HepG2 (cell line): ENCODE data around the gene DYNLL2. TPM values are rescaled to one million over a fixed set of nuclear protein-coding genes. Genes with fewer than 3 reads are reported as not detected.

Experiments used
- GLI4 ChIP-seq: sonication (generic); formaldehyde crosslinking; IDR thresholded peaks from 2 replicates; pipeline ENCODE4 v1.5.1; 2020; ENCODE audit warnings: missing genetic modification reagents, mild to moderate bottlenecking, moderate library complexity, borderline replicate concordance
- ZNF572 ChIP-seq: sonication (generic); formaldehyde crosslinking; IDR thresholded peaks from 2 replicates; pipeline ENCODE4 v1.5.1; 2020; ENCODE audit warnings: mild to moderate bottlenecking, missing genetic modification reagents
- ZNF646 ChIP-seq: sonication (generic); formaldehyde crosslinking; IDR thresholded peaks from 2 replicates; pipeline ENCODE4 v1.9.0; 2021; ENCODE audit warnings: mild to moderate bottlenecking, missing genetic modification reagents
- polyA plus RNA-seq, 8 experiments: library from polyadenylated mRNA; depleted of rRNA in 3 of 8; stranded (reverse) in 7 of 8; unstranded in 1 of 8; fragments of >200 nt; fragmentation: Illumina TruSeq in 4 of 8; extraction: Trizol in 4 of 8; gene quantifications; 2 replicates each; pipeline versions ENCODE4 v1.2.1 to v1.2.3, GENCODE V29; 2011 to 2016; ENCODE audit warnings: low read depth in 4 of 8, missing spikeins in 1 of 8, mixed read lengths in 1 of 8; ENCODE audit not compliant: insufficient read depth in 1 of 8
- total RNA-seq, 5 experiments: library from RNA; depleted of rRNA; stranded (reverse); fragments of >200 nt; fragmentation: Illumina TruSeq; extraction: Trizol; gene quantifications; 2 replicates each; pipeline ENCODE4 v1.2.3, GENCODE V29; 2016; ENCODE audit warnings: low read depth in 1 of 5
- TF ChIP-seq, protein P1 (sequence below): fragments of 450-650 bp; IDR thresholded peaks from 2 replicates; pipeline ENCODE4 v1.6.1; 2016

DYNLL2 gene
- total and polyA plus RNA-seq, 2 of the 13 experiments (the other 11 are each of a cell fraction or from before 2014, with no cell fraction given): 9.5 to 29.0 TPM

GRCh38 chr17:58079300-58080033 is 3.8 kb upstream of the DYNLL2 start (continued):
- TF ChIP-seq ZNF646 (no peak), GLI4 (CRISPR knock-in tag) (no peak), ZNF572 (CRISPR knock-in tag) (no peak)
- TF ChIP-seq, protein P1, sequence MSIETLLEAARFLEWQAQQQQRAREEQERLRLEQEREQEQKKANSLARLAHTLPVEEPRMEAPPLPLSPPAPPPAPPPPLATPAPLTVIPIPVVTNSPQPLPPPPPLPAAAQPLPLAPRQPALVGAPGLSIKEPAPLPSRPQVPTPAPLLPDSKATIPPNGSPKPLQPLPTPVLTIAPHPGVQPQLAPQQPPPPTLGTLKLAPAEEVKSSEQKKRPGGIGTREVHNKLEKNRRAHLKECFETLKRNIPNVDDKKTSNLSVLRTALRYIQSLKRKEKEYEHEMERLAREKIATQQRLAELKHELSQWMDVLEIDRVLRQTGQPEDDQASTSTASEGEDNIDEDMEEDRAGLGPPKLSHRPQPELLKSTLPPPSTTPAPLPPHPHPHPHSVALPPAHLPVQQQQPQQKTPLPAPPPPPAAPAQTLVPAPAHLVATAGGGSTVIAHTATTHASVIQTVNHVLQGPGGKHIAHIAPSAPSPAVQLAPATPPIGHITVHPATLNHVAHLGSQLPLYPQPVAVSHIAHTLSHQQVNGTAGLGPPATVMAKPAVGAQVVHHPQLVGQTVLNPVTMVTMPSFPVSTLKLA: no peak
